ENCODE measurements around the gene GNAT2.

GNAT2 gene

GRCh38 chr1:109641861-109642260 lies 22.4 kb upstream of the GNAT2 start:
- no peak for DNase-seq

DNA sequence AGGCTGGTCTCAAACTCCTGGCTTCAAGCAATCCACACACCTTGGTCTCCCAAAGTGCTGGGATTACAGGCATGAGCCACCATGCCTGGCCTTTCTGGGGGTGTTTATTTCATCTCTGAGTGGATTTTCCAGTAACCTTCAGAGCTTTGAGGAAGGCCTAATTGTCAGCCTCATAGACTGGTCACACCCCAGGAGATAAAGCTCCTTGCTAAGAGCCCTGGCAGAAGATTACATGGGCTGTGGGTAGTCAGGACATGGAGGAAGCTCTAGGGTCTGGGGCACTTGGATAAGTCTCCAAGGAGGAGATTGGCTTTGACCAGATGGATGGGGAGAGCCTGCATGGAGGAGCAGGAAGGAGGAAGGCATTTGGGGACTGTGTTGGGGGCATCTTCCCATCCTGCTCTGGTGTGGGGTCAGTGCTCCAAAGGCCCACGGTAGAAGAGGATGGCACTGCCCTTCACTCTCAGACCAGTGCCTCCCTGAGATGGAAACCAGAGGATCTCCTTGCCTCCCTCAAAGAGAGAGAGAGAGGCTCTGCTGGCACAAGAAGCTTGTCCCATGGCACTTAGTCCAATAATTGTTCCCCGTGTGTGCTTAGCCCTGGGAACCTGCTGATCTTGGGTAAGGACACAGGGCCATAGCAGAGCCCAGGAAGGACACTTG lies 21.8 kb upstream of the GNAT2 start:
- DNase-seq, result no peak

DNA sequence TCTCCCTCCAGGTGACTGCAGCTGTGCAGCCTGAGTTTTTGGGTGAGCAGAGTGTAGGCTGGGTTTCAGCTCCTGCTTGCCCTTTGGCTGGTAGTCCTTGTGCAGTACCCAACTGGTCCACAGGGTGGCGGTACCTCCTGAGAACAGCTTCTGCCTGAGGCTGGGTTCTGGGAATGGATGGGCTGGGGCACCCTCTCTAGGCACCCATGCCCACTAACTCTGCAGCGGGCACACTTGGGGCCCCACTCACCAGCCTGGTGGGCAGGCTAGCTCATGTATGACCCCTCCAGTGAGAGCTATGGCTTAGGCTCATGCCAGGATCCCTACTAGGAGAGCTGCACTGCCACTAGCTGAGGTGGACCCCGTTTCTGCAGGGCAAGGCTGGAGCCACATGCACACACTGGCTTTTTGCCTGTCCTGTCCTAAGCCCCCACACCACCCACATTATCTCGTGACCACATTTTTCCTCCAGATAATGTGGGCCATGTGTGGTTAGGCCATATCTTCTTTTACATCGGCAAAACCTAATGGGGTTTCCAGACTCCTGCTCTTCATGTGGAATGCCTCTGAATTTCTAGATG lies 21.0 kb upstream of the GNAT2 start:
- DNase-seq, result peak; percentile 53

- no peak for DNase-seq
These were observed 20.4 kb upstream of the GNAT2 start for GRCh38 chr1:109639841-109640184.

GRCh38 chr1:109639063-109639840 lies 19.8 kb upstream of the GNAT2 start:
- no peak for DNase-seq

GRCh38 chr1:109637446-109637845 lies 18.0 kb upstream of the GNAT2 start:
- no peak for DNase-seq

DNA sequence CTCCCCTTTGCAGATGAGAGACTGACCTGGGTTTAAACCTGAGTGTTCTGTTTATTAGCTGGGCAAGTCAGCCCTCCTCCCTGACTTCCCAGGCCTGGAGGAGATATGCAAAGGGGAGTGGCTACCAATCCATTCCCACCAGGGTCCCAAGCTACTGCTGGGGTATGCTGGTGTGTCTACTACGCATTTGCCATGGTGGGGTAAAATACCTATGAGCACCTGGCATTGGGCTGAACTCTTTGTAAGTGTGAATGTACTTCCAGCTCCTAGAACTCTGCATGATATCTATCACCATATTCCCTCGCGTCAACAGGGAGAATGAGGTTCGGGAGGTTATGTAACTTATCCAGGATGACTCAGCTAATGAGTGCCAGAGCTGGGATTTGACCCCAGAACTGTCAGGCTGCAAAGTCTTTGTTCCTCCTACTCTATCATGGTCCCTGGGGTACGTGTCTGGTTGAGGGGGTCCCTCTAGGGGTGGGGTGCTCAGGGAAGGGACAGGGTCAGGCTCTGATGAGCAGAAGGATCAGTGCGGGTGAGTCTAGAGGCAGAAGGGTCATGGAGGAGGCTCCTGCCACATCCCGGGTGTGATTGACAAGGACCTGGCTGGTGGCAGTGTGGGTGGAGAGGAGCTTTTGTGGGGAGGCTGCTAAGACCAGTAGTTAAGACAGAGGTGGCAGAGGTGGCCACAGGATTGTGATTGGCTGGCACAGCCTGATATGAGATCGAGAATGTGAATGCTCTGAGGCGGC lies 17.0 kb upstream of the GNAT2 start:
- no peak for DNase-seq

DNA sequence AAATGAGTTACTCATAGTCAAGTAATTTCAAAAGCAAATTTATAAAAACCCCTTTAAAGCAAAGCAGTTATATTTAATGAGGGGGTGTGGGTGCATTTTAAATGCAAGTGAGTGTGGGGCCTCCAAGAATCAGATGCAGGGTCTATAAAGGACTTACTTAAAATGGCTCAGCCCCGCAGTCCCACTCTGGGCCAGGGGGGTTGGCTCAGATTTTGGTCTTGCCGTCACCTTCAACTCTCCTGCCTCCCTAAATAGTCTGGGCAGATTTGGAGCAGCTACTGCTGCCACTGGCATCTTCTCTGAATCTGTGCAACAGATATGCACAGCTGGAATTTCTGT lies 16.4 kb upstream of the GNAT2 start:
- no peak for DNase-seq

- DNase-seq, result no peak
These were observed 15.6 kb upstream of the GNAT2 start for GRCh38 chr1:109634771-109635750.

GRCh38 chr1:109634292-109634691 lies 14.9 kb upstream of the GNAT2 start:
- DNase-seq, result no peak

DNA sequence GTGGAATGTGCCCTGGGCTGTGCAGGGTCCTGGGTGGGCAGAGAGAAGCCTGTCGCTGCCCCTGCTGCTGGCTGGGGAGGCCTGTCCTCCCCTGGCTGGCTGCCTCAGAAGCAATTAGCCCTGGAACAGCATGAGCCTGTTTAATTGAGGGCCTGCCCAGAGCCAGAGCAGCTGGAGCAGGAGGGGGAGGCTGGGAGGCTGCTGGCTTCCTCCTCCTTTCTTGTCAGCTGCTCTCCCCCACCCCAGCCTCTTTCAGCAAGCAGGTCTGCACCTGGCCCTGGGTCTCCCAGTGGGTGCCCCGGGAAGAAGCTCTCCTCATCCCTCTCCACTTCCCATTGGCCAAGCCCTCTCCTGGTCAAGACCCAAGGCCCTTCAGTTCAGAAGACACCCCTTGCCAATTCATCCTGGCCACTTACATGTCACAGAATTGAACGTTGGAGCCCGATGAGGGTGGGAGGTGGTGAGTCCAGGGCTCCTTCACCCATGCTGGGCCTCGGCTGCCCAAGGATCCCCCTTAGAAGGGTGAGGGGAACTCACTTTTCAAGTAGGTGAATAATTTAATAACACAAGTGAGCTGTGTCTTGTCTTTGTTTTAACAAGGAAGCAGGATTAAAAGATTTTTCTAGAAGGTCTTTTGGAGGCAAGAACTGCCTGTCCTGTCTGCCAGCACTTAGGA lies 13.4 kb upstream of the GNAT2 start:
- DNase-seq, result peak; percentile 97

DNA sequence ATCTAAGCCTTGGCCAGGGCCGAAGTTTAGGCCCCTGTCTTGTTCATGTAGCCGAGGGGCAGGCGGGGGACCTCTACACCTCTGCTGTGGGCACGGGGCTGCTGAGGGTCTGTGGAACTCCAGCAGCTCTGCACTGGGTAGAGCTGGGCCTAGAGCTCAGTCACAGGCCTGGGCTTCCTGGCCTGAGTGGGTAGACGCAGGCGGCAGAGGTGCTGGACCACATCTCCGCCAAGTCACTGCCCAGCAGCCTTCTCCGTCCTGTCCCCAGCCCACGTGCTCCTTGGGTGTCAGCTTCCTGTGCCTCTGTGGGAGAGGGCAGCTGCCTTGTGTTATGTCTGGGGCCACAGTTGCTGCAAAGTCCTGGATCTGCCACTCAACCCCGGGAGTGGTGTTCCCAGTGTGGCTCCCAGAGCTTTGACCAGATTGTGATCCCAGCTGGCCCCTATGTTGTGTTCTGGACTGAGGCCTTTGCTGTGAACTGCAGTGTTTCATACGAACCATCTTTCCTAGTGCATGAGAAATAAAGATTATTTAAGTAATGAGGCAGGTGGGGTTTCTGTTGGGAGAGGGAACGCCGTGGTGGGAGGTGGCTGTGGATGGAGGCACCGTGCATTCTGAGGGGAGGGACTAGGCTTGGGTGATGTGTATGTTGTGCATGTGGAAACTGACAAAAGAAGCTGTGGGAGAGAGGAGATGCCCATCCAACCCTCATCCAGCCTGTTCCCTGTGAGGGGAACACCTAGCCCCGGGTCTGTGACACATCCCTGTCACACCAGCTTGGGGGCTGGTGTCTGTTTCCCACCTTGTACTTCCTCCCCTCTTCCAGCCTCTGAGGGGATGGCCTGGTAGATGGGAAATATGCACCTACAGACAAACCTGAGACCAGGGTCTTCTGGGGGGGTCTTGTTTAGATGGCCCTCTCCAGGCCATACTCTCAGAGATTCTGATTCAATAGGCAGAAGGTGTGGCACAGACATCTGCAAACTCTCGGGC lies 12.4 kb upstream of the GNAT2 start:
- DNase-seq, result peak; percentile 54

DNA sequence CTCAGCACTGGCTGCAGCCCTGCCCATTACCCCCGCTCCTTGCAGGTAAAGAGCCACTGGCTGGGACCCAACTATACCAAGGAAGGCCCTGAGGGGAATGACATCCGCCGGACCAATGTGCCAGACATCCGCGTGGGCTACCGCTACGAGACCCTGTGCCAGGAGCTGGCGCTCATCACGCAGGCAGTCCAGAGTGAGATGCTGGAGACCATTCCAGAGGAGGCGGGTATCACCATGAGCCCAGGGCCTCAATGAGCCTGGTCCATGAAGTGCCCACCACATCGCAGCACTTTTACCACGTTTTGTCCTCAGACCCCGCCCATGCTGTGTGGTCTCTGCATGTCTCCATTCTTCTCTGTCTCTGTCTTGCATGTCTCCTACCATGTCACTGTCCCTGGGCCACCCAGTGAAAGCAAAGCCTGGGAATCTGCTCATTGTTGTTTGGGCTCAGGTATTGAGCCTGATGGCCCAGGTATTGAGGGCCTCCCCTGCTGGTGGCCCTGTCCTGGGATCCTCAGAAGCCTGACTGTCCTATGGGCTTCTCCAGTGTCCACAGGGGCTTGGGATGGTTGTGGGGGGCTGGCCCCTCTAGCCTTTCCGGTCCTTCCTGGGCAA lies 11.6 kb upstream of the GNAT2 start:
- DNase-seq, result no peak

DNA sequence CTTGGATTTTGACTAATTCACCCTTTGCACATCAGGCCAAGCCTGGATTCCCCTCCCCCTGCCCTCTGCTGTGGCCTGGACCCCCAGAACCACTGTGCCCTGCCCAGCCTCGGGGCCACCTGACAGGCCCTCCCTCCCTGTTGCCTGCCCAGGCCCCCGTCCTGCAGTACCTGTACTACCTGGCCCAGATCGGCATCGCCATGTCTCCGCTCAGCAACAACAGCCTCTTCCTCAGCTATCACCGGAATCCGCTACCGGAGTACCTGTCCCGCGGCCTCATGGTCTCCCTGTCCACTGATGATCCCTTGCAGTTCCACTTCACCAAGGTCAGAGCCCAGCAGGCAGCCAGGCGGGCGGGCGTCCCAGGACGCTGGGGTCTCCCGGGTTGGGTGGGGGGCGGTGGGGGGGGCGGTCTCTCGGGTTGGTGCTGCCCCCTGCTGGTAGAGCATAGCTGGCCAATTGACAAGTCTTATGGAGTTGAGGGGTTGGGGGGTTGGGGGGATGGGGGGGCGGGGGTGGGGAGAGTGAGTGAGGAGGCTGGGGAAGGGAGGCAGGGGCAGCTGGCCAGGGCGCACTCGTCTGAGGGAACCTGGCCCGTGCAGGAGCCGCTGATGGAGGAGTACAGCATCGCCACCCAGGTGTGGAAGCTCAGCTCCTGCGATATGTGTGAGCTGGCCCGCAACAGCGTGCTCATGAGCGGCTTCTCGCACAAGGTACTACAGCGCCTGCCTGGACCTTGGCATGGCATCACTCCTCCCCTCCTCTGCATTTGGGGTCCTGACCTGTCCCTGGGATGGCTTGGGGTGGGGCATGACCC lies 10.9 kb upstream of the GNAT2 start:
- no peak for DNase-seq

- DNase-seq, result no peak
These were observed 10.1 kb upstream of the GNAT2 start for GRCh38 chr1:109629372-109630030.

DNA sequence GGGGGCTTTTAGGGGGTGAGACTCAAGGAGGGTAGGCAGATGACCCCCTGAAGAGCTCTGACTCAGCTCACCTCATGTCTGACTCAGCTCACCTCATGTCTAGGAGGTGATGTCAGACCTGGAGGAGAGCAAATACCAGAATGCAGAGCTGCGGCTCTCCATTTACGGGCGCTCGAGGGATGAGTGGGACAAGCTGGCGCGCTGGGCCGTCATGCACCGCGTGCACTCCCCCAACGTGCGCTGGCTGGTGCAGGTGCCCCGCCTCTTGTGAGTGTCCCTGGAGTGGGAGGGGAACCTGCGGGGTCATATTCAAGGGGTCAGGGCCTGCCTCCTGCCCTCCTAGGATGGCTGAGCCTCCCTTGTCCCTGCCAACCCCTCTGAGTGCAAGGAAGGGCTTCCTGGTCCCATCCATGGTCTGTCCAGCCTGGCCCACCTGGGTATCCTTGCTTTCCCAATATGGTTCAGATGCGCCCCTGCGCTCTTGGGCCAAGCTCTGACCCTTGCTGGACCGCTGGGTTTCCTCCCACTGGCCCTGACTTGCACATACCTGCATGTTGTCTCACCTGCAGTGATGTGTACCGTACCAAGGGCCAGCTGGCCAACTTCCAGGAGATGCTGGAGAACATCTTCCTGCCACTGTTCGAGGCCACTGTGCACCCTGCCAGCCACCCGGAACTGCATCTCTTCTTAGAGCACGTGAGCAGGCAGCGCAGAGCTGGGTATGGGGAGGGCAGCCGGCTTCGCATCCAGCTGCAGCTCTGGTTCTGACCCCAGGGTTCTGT lies 9.3 kb upstream of the GNAT2 start:
- no peak for DNase-seq

GRCh38 chr1:109627692-109628399 lies 8.4 kb upstream of the GNAT2 start:
- no peak for DNase-seq
